C4-2B (cell line): Measurements from ENCODE around the gene FHOD1.

Experiments
- H3K27ac ChIP-seq: fragments of 450-650 bp; 2 replicates; pipeline ENCODE4 v1.5.1; 2017
- CTCF ChIP-seq: fragments of 450-650 bp; conservative IDR thresholded peaks from 2 replicates; pipeline ENCODE4 v1.5.1; 2017; ENCODE audit warnings: mild to moderate bottlenecking
- ZFX ChIP-seq: fragments of 450-650 bp; IDR thresholded peaks from 2 replicates; pipeline ENCODE4 v1.6.1; 2017

FHOD1 gene

GRCh38 chr16:67248073-67248400, 756 bp upstream of the FHOD1 start:
- H3K27ac ChIP-seq, result peak overlapping the region; percentile 93
- TF ChIP-seq CTCF (no peak), ZFX (no peak)

- TF ChIP-seq CTCF (peak; percentile 39), ZFX (no peak)
- peak overlapping the region; percentile 93 for H3K27ac ChIP-seq
These were observed 507 bp downstream of the FHOD1 start for GRCh38 chr16:67246756-67247191.

GRCh38 chr16:67246081-67246755, 1.1 kb downstream of the FHOD1 start:
- TF ChIP-seq CTCF (no peak; the same call in none of the 2 replicates), ZFX (no peak)
- peak overlapping the region; percentile 93 for H3K27ac ChIP-seq

GRCh38 chr16:67245674-67246080, 1.6 kb downstream of the FHOD1 start:
- H3K27ac ChIP-seq, result peak overlapping the region; percentile 93
- TF ChIP-seq CTCF (no peak), ZFX (no peak)

- TF ChIP-seq ZFX (no peak), CTCF (no peak)
- H3K27ac ChIP-seq, result peak overlapping the region; percentile 93
These were observed 2.1 kb downstream of the FHOD1 start for GRCh38 chr16:67245186-67245585.

GRCh38 chr16:67244387-67245185, 2.7 kb downstream of the FHOD1 start:
- TF ChIP-seq CTCF (no peak), ZFX (no peak)
- H3K27ac ChIP-seq, result peak overlapping the region; percentile 93

- TF ChIP-seq CTCF (no peak), ZFX (no peak)
- H3K27ac ChIP-seq, result peak overlapping the region; percentile 93
These were observed 3.8 kb downstream of the FHOD1 start for GRCh38 chr16:67243481-67243880.
